NCI-H2196 treated with DMSO at 0.1 percent for 48 hours (cell line): ENCODE results near the gene ISCA1.

ENCODE experiments used
- DNase-seq: peaks from one replicate; lab custom pipeline; 2025; ENCODE audit not compliant: unreplicated experiment; lab: John Stamatoyannopoulos, UW

The ISCA1 gene

GRCh38 chr9:86238861-86239770, 43.2 kb downstream of the ISCA1 start:
- DNase-seq: no peak

GRCh38 chr9:86230858-86231257, 51.5 kb downstream of the ISCA1 start:
- no peak for DNase-seq

- DNase-seq: no peak
Observed at GRCh38 chr9:86222667-86223066, 59.7 kb downstream of the ISCA1 start.

DNA sequence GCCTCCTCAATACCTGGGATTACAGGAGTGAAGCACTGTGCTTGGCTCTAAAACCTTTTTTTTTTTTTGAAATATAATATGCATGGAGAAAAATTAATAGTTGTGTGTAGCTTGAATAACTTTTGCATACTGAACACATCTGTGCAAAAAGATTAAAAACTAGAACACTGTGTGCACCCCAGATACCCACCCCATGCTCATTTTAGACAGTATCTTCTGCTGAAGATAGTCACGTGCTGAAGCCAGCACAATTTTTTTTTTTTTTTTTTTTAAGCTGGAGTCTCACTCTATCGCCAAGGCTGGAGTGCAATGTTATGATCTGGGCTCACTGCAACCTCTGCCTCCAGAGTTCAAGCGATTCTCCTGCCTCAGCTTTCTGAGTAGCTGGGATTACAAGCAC, 62.7 kb downstream of the ISCA1 start:
- DNase-seq: no peak

GRCh38 chr9:86217076-86217755, 65.1 kb downstream of the ISCA1 start:
- no peak for DNase-seq
